Astrocyte of the cerebellum (primary cell): ENCODE data around the gene MRPL11.

ENCODE experiments used
- DNase-seq: peaks from one replicate; pipeline ENCODE4 v3.0.0-alpha.2; 2011; ENCODE audit warnings: low read depth
- H3K4me3 ChIP-seq: 2 replicates; pipeline ENCODE4 v1.5.1; 2011; ENCODE audit warnings: mild to moderate bottlenecking, low read depth, low read length, moderate library complexity
- in situ Hi-C: cut with HindIII; loops from 2 replicates; pipeline ENCODE4 v1.10.0; 2017; ENCODE audit warnings: low sequenced_read_pairs
- TF ChIP-seq, protein P1 (sequence below): IDR thresholded peaks from 2 replicates; pipeline ENCODE4 v1.5.1; 2012; ENCODE audit warnings: low read length, low read depth, moderate library complexity, mild to moderate bottlenecking; ENCODE audit errors: missing control alignments

MRPL11 gene

DNA sequence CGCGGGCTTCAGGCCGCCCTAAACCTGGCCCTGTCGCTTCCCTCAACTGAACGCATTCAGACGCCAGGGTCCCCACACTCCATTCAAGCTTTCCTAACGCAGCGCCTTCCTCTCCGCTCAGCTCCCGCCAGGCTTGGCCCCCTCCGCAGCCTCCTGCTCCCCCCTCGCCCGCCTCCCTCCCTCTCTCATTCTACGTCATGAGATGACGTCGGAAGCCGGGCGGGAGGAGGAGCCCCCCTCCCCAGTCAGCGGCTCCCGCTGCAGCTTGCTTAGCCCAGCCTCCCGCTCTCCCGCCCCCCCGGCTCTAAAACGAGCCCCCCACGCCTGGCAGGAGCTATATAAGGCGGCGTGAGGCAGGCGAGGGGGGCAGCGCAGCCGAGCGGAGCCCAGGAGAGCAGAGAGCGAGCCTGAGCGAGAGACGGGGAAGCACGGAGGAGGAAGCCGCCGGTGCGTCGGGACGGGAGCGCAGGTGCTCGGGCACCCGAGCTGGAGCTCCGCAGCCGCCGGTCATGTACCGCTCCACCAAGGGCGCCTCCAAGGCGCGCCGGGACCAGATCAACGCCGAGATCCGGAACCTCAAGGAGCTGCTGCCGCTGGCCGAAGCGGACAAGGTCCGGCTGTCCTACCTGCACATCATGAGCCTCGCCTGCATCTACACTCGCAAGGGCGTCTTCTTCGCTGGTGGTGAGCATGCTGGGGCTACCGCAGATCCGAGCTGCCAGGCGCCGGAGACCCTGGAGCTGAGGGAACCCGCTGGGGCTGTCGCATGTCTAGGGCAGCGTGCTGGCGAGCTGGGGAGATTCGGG lies 17.8 kb downstream of the MRPL11 start, which contains the start of gene NPAS4:
TSS of gene NPAS4 (plus strand) at position 365 of the 806 bp plus-strand sequence. CDS start at position 510, 145 bp downstream.
- no peak for DNase-seq
- H3K4me3 ChIP-seq: no peak within 1 kb of the TSS
- TF ChIP-seq, protein P1, sequence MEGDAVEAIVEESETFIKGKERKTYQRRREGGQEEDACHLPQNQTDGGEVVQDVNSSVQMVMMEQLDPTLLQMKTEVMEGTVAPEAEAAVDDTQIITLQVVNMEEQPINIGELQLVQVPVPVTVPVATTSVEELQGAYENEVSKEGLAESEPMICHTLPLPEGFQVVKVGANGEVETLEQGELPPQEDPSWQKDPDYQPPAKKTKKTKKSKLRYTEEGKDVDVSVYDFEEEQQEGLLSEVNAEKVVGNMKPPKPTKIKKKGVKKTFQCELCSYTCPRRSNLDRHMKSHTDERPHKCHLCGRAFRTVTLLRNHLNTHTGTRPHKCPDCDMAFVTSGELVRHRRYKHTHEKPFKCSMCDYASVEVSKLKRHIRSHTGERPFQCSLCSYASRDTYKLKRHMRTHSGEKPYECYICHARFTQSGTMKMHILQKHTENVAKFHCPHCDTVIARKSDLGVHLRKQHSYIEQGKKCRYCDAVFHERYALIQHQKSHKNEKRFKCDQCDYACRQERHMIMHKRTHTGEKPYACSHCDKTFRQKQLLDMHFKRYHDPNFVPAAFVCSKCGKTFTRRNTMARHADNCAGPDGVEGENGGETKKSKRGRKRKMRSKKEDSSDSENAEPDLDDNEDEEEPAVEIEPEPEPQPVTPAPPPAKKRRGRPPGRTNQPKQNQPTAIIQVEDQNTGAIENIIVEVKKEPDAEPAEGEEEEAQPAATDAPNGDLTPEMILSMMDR: no peak
- in situ Hi-C loops: no loop called here

DNA sequence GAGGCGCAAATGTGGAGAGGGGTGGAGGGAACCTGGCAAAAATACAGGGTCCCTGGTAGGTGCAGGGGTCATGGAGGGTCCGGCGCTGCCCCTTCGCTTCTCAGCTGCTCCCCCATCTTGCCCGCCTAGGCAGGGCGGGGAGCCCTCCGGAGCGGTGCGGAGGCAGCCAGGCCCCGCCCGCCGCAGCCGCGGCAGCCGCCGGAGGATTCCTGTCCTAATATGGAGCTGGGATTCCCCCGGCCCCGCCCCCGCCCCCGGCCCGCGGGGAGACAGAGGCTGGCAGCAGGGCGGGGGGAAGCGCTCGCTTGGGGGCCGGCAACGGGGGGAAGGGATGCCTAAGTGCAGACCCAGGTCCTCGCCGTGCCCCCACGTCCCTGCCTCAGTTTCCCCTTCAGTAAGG lies 18.8 kb downstream of the MRPL11 start:
- TF ChIP-seq, protein P1: no peak
- DNase-seq: no peak
- in situ Hi-C loops: no loop called here
- H3K4me3 ChIP-seq: no peak overlapping the region

DNA sequence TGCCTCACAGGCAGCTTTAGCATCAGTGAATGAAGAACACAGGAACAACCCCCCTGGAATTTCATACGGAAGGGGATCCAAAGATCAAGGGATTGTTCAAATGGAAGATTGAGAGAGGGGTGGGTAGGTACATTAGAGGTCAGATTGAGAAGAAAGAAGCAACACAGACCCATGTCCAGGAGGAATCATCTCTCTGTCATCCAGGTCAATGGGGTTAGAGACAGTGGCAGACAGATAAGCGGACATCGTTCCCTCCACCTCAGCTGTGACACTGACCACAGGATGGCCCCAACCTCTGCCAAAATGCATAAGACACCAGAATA lies 19.7 kb downstream of the MRPL11 start:
- in situ Hi-C loops: no loop called here
- TF ChIP-seq, protein P1: no peak
- no peak overlapping the region for H3K4me3 ChIP-seq
- no peak for DNase-seq

DNA sequence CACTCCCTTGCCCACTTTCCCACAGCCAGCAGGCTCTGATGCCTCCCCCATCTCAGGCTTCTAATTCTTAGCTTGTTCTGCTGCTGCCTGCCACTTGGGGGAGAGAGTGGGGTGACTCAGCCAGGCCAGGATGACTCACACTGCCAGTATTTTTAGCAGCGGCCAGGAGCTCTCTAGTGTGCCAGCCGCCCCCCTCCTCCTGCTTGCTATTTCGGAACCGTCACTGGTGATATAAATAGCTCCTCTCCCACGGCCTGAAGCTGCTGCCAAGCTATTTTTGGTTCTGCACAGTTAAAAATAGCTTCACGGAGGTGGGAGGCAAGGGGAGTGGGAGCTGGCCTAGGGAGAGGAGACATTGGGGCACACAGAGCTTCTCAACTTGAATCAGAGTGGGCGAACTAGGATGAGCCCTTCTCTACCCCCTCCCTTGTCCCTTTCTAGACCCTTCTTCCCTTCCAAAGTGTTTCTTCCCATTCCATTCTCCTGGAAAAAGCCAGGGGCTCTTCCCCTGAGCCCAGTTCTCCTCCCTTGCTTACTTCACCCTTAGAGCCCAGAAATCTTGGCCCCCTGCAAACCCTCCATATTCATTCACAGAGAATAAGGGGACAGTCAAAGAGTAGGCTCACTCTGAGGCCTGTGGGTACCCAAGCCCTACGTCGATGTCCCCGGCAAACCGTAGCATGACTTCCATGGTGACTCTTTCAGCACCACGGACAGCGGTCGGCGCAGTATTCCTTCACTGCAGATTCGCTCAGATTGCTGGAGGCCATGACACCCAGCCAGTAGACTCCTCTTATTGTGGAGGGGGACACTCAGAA lies 20.3 kb downstream of the MRPL11 start:
- H3K4me3 ChIP-seq: no peak overlapping the region
- in situ Hi-C loops: no loop called here
- TF ChIP-seq, protein P1: peak; percentile 61
- DNase-seq: peak; percentile 88

DNA sequence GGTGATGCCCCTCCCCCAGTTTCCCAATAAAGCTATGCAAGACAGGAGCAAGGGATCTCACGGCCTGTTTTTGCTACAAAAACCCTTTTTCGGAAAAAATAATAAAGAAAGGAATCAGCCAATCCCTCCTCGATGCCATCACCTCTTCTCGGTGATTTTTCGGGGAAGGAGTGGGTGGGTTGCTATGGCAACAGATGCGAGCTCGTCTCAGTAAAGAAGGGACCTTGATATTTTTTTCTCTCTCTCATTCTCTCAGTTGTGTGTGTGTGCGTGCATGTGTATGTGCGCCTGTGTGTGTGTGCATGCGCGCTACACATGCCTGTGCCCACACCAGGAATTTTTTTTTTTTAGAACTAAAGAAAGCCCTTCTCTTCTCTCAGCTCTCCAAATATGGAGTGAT lies 21.6 kb downstream of the MRPL11 start:
- in situ Hi-C loops: no loop called here
- H3K4me3 ChIP-seq: no peak overlapping the region
- no peak for DNase-seq
- TF ChIP-seq, protein P1: no peak

DNA sequence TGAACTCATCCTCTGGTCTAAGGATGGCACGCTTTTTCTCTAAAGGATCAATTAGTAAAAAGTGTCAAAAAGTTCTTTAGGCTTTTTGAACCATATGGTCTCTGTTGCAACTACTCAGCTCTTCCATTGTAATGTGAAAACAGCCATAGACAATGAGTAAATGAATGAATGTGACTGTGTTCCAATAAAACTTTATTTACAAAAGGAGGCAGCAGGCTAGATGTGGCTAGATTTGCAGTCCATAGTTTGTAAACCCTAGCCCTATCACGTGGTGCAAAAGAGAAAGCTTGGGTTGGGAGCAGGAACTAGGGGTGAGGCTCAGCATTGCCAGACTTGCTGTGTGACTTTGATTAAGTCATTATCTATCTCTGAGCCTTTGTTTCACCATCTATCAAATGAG lies 23.2 kb downstream of the MRPL11 start:
- H3K4me3 ChIP-seq: no peak overlapping the region
- in situ Hi-C loops: no loop called here
- TF ChIP-seq, protein P1: no peak
- no peak for DNase-seq
